Suprapubic skin (tissue), 3 donors: ENCODE data around the gene DUSP10.

Source experiments
- EP300 ChIP-seq: sonication (generic); formaldehyde crosslinking; IDR thresholded peaks from one replicate; pipeline ENCODE4 v1.6.1; 2017; ENCODE audit warnings: antibody characterized with exemption
- POLR2A ChIP-seq, 2 donors: fragments of 450-650 bp; IDR thresholded peaks; one replicate each; pipeline ENCODE4 v1.6.1; 2017; ENCODE audit warnings: antibody characterized with exemption in 2 of 2, mild to moderate bottlenecking in 2 of 2, moderate library complexity in 2 of 2
- TF ChIP-seq, protein P1 (sequence below), 2 donors: fragments of 200-600 bp in 1 of 2; fragments of 450-650 bp in 1 of 2; sonication (generic) in 1 of 2; IDR thresholded peaks; one replicate each; pipeline ENCODE4 v1.5.1; 2016 to 2019; ENCODE audit warnings: antibody characterized with exemption in 2 of 2, mild to moderate bottlenecking in 1 of 2, moderate library complexity in 1 of 2

GRCh38 chr1:221773383-221773782, 31.5 kb upstream of the DUSP10 start:
- TF ChIP-seq POLR2A (IDR thresholded peaks at IDR 0.05): no peak
- TF ChIP-seq, protein P1, sequence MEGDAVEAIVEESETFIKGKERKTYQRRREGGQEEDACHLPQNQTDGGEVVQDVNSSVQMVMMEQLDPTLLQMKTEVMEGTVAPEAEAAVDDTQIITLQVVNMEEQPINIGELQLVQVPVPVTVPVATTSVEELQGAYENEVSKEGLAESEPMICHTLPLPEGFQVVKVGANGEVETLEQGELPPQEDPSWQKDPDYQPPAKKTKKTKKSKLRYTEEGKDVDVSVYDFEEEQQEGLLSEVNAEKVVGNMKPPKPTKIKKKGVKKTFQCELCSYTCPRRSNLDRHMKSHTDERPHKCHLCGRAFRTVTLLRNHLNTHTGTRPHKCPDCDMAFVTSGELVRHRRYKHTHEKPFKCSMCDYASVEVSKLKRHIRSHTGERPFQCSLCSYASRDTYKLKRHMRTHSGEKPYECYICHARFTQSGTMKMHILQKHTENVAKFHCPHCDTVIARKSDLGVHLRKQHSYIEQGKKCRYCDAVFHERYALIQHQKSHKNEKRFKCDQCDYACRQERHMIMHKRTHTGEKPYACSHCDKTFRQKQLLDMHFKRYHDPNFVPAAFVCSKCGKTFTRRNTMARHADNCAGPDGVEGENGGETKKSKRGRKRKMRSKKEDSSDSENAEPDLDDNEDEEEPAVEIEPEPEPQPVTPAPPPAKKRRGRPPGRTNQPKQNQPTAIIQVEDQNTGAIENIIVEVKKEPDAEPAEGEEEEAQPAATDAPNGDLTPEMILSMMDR (IDR thresholded peaks at IDR 0.05): no peak
- no peak for TF ChIP-seq EP300
